ENCODE results near the gene EVPL. TPM values are rescaled to one million over a fixed set of nuclear protein-coding genes. Genes with fewer than 3 reads are reported as not detected.

The EVPL gene
- polyA plus RNA-seq, 3 donors = not detected

- WGBS (ENCODE audit: insufficient coverage) = 97% methylated on average over 6 of the region's 6 CpGs
- TF ChIP-seq CTCF (IDR thresholded peaks at IDR 0.05) = no peak
- H3K9me3 ChIP-seq (replicated peaks in 1 of 2; ENCODE audit: control insufficient read depth in 1 of 2, insufficient read depth in 1 of 2, low read length in 2 of 2) = no peaks in the 10 kb centered on the region
- H2AFZ ChIP-seq (ENCODE audit: insufficient read depth, low read depth, low read length, poor library complexity, severe bottlenecking) = no peak overlapping the region
- H3K4me1 Mint-ChIP-seq = peaks cover 12% of the 10 kb centered on the region
- H3K27me3 ChIP-seq (ENCODE audit: control insufficient read depth in 2 of 2, insufficient read depth in 2 of 2, low read length in 2 of 2) = peaks cover 0 to 2% of the 10 kb centered on the region in 2 donors
- intact Hi-C loops (cut with micrococcal nuclease) = no loop called here
- no peak for DNase-seq
- peaks cover 12 to 14% (median 12%) of the 10 kb centered on the region in 3 donors for H3K27me3 Mint-ChIP-seq (ENCODE audit: low read depth in 3 of 3)
- H3K36me3 Mint-ChIP-seq = peaks cover 6 to 10% of the 10 kb centered on the region in 2 donors
- H3K4me3 Mint-ChIP-seq = no peak overlapping the region
- no peaks in the 10 kb centered on the region for H4K20me1 ChIP-seq (ENCODE audit: insufficient read depth, low read length)
- H3K27ac Mint-ChIP-seq = no peak overlapping the region
- no peaks in the 10 kb centered on the region for H3K79me2 ChIP-seq (ENCODE audit: insufficient read depth, low read length)
- H3K9ac ChIP-seq (ENCODE audit: insufficient read depth, low read length, poor library complexity, severe bottlenecking) = no peak overlapping the region
- H3K4me1 ChIP-seq (ENCODE audit: control insufficient read depth in 1 of 2, insufficient read depth in 2 of 2, low read length in 2 of 2) = peaks cover 7 to 10% of the 10 kb centered on the region in 2 donors
- H3K9me3 Mint-ChIP-seq = peaks cover 0 to 6% (median 0%) of the 10 kb centered on the region in 7 donors
- peaks cover under 1 to 6% of the 10 kb centered on the region in 2 donors for H3K36me3 ChIP-seq (replicated peaks in 1 of 2; ENCODE audit: control insufficient read depth in 1 of 2, insufficient read depth in 2 of 2, low read length in 2 of 2)
- no peak overlapping the region for H3K27ac ChIP-seq (ENCODE audit: low read depth in 1 of 2, low read length in 2 of 2)
- no peak overlapping the region for H3K4me2 ChIP-seq (replicated peaks; ENCODE audit: extremely low read depth, low read length, poor library complexity, severe bottlenecking)
- no peak overlapping the region for H3K4me3 ChIP-seq (replicated peaks in 1 of 3; ENCODE audit: low read depth in 2 of 3, low read length in 3 of 3)
Observed at GRCh38 chr17:76033139-76033538, 6.0 kb upstream of the EVPL start.

- Histone ChIP-seq H3K36me3 (replicated peaks in 1 of 2; ENCODE audit: control insufficient read depth in 1 of 2, insufficient read depth in 2 of 2, low read length in 2 of 2) (peaks cover 0 to 2% of the 10 kb centered on the region in 2 donors), H3K9ac (ENCODE audit: insufficient read depth, low read length, poor library complexity, severe bottlenecking) (no peak overlapping the region), H2AFZ (ENCODE audit: insufficient read depth, low read depth, low read length, poor library complexity, severe bottlenecking) (no peak overlapping the region), H3K4me1 (ENCODE audit: control insufficient read depth in 1 of 2, insufficient read depth in 2 of 2, low read length in 2 of 2) (peaks cover 7 to 10% of the 10 kb centered on the region in 2 donors), H3K79me2 (ENCODE audit: insufficient read depth, low read length) (no peaks in the 10 kb centered on the region), H3K4me3 (replicated peaks in 1 of 3; ENCODE audit: low read depth in 2 of 3, low read length in 3 of 3) (no peak overlapping the region), H4K20me1 (ENCODE audit: insufficient read depth, low read length) (no peaks in the 10 kb centered on the region), H3K9me3 (replicated peaks in 1 of 2; ENCODE audit: control insufficient read depth in 1 of 2, insufficient read depth in 1 of 2, low read length in 2 of 2) (no peaks in the 10 kb centered on the region), H3K27me3 (ENCODE audit: control insufficient read depth in 2 of 2, insufficient read depth in 2 of 2, low read length in 2 of 2) (peaks cover 0 to 2% of the 10 kb centered on the region in 2 donors), H3K27ac (ENCODE audit: low read depth in 1 of 2, low read length in 2 of 2) (no peak overlapping the region), H3K4me2 (replicated peaks; ENCODE audit: extremely low read depth, low read length, poor library complexity, severe bottlenecking) (no peak overlapping the region)
- TF ChIP-seq CTCF (IDR thresholded peaks at IDR 0.05) = no peak
- Mint-ChIP-seq H3K9me3 (peaks cover 0 to 6% (median 0%) of the 10 kb centered on the region in 7 donors), H3K27ac (no peak overlapping the region), H3K4me3 (no peak overlapping the region), H3K27me3 (ENCODE audit: low read depth in 3 of 3) (peaks cover 12 to 14% (median 12%) of the 10 kb centered on the region in 3 donors), H3K4me1 (peaks cover 12% of the 10 kb centered on the region), H3K36me3 (peaks cover 3 to 7% of the 10 kb centered on the region in 2 donors)
- no peak for DNase-seq
- 95% methylated on average over 3 of the region's 5 CpGs for WGBS (ENCODE audit: insufficient coverage)
- intact Hi-C loops (cut with micrococcal nuclease) = no loop called here
Observed at GRCh38 chr17:76032780-76033108, 5.6 kb upstream of the EVPL start.

Data from CD14-positive monocyte (primary cell).